GM19438 (cell line): Measurements from ENCODE around the gene DNAJC12.
"Not testable (repeated sequence)": the region's sequence is repeated elsewhere in the genome, so short reads cannot be mapped to it uniquely, and the experiment has no call there.

Experiments used
- ATAC-seq: cut with Tn5 transposase; IDR thresholded peaks from one replicate; pipeline ENCODE4 v1.9.1; 2021; ENCODE audit warnings: low read depth; ENCODE audit not compliant: unreplicated experiment

The DNAJC12 gene

DNA sequence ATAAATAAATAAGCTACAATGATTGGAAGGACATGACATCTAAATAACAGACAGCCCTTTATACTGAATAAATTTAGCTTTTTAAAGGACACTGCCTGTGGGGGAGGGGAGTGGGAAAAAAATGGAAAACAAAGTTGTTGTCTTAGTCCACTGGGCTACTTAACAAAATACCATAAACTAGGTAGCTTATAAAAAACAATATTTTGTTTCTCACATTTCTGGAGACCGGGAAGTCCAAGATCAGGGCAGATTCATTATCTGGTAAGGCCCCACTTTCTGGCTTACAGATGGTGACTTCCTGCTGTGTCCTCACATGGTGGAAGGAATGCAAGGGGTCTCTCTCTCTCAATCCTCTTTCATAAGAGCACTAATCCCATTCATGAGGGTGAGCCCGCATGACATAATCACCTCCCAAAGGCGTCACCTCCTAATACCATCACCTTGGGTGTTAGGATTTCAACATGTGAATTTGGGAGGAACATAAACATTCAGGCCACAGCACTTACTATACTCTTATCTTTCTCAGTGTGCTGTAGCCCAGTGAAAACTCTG is 43.0 kb downstream of the DNAJC12 start:
- no peak for ATAC-seq

DNA sequence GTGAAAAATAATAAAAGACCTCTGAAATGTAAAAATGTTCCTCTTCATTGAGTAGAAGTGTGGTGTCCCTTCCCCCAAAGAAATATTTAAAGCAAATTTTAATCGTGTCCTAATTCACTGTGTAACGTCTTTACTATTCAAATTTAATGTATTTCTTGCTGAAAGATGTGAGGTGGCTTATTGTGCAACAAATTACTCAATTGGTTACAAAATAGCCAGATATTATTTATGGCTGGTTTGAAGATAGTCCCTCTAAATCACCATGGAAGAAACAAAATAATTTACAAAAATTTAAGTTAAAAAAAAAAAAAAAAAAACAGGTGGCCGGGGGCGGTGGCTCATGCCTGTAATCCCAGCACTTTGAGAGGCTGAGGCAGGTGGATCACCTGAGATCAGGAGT is 43.7 kb downstream of the DNAJC12 start:
- no peak for ATAC-seq

DNA sequence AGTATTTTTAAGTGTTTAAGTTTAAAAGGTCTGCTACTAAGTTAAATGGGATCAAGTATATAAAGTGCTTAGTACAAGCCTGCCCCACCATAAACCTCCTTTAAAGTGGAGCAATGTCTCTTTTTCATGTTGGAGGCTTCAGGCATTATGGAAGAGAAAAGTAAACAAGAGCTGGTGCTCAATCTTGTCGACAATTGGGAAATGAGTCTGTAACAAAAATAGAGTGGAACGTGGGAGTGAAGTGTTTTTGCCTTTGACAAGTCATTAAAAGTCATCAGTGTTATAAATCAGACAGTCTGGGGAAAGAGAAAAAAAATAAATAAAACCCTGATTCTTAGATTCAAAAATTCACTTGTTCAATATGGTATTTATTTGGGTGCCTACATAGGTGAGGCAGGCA is 44.7 kb downstream of the DNAJC12 start:
- no peak for ATAC-seq

DNA sequence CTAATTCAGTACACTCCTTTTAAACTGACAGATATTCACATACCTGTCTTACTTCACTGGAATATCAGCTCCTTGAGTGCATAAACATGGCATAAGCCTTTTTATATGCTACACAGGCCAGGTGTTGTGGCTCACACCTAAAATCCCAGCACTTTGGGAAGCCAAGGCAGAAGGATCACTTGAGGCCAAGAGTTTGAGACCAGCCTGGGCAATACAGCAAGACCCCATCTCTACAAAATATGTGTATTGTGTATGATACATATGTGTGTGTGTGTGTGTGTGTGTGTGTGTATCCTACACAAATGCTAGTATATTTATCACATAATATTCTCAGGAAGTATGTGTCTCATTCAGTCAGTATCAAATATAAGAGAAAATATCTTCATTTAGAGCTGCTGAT is 45.3 kb downstream of the DNAJC12 start:
- no peak for ATAC-seq

DNA sequence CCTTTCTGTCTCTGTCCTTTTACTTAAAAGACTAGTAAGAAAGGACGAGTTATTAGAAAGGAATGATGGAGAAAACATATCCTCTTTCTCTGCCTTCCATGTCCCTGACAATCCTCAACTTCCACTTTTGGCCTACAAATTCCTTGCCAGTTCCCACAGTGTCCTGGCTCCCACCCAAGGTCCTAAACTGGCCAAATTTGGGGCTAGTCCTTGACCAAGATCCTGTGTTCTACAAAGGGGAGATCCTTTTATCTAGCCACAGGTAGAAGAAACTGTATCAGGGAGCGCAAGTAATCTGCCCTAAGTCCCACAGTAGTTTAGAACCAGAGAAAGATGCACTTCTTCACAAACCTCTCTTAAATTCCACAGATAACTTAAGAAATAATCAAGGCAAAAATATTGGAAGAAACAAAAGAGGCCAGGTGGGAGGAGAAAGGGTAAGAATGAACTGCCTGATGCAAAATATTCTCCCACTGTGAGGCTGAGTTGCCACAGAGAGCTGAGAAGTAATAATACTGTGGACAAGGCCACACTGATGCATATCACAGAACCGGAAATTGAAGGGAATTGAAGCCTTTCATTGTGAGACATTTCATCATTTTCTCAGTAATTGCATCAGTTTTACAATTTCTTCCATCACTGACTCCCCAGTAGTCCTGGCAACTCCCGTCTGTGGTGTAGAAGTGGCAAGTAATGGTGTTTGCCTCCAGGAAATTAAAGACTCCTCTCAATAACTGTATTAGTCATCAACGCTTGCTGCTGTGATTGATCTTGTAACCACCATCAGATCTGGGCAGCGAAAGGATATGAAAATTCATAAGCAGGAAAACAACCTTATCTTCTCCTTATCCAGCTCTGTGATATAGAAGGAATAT is 47.2 kb downstream of the DNAJC12 start:
- ATAC-seq: peak; percentile 49

DNA sequence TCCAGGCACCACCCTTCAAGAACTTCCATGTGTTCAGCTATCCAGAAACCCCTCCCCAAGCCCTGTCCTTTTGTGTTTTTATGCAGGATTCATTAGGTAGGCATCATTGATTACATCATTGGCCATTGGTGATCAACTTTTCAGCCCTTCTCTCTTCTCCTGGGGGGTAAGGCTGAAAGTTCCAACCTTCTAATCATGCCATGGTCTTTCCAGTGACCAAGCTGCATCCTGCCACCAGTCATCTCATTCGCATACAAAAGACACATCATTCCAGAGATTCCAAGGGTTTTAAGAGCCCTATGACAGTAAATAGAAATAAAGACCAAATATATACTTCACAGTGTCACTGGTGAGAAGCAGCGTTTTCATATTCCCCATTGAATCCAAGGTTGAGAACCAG is 48.2 kb downstream of the DNAJC12 start:
- ATAC-seq: no peak

DNA sequence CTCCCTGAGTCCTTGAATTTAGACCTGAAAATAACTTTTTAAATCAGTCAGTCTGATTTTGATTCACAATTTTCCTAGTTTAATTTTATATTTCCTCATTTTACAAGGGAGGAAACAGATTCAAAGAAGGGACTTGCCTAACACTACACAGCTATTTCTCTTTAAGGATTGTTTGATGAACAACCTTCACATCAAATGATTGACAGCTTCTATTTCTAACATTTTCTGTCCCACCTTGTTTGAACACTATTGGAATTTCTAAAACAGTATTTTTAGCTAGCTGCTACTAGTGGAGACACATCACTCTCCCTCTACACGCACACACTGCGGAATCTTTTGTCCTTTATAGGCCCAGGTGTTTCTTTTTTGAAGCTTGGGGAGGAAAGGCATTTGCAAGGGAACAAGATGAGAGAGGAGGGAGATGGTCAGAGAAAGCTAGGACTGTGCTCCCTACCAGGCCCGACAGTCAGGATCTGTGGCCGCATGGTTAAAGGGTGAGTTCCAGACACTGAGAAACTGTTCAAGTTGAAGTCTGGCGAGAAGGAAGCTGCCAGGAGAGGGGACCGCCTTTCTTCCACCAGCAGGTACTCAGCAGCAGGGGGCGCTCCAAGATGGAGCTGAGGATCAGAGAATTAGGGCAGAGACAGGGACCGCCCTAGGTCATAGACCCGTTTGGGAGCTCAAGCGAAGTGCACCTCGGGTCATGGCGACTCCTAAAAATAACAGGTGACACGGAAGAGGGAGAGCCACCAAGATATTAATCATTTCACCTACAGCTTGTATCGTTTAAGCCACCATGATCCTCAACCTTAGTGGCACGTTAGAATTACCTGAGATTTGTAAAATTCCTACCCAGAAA is 49.7 kb downstream of the DNAJC12 start:
- peak; percentile 67 for ATAC-seq

DNA sequence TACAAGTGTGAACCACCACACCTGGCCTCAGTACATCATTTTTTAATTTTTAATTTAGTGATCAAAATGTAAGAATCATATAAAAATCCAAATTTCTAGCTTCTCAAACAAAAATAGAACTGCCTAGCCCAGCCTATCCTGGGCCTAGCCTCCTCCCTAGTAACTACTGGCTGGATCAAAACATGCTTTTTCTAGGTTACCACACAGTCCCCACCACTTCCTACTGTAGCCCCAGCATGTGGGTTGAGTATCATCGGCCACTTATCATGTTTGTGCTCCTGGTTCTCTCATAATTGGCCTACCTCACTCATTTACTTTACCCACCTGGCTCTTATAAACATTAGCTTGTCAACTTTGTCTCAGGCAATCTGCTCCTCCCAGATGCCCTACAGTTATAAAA is 52.9 kb downstream of the DNAJC12 start:
- no peak for ATAC-seq

DNA sequence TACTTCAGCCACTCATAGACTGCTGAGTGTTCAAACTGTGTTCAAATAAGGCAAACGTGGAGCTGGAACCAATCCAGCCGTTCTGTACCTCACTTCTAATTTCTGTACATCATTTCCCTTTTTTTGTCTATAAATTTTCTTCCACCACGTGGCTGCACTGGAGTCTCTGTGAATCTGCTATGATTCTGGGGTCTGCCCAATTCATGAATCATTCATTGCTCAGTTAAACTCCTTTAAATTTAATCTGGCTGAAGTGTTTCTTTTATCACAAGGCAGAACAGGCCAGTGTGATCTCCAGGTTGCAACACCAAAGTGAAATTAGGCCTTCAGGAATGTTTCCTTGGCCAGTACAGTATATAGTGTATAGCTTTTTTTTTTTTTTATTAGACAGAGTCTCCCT is 53.5 kb downstream of the DNAJC12 start:
- ATAC-seq: no peak

DNA sequence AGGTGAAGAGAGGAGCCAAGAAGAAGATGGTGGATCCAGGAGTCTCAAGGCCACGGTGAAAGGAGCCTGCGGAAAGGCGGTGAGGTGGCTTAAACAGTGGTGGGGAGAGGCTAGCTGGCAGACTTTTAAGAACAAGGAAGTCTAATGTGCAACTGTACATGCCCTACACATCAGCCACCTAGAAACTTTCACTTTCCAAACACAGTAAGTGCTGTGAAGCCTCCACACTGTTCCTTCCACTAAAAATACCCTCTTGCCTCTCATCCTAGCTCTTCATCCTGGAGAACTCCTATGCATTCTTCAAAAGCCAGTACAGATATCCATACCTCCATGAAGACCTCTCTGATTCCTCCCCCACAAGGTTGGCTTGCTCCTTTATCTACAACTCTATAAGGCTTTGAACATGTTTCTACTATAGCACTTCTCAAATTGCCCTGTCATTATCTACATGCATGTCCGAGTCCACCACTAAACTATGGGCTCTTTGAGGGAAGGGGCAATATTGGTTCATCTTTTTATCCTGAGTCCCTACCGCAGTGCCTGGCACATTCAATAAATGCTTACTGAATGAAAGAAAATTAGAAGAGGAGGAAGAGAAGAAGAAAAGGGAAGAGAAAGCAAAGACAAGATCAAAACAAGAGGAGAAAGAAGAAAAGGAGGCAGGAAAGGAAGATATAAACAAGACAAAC is 54.2 kb downstream of the DNAJC12 start:
- ATAC-seq: no peak

DNA sequence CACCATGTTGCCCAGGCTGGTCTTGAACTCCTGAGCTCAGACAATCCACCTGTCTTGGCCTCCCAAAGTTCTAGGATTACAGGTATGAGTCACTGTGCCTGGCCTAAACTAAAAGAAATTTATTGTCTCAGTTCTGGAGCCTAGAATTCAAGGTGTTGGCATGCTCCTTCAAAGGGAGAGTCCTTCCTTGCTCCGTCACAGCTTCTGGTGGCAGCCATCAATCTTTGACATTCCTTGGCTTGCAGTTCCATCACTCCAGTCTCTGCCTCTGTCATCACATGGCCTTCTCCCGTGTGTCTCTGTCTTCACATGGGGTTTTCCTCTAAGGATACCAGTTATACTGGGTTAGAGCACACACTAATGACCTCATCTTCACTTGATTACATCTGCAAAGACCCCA is 55.5 kb downstream of the DNAJC12 start:
- ATAC-seq: no peak

DNA sequence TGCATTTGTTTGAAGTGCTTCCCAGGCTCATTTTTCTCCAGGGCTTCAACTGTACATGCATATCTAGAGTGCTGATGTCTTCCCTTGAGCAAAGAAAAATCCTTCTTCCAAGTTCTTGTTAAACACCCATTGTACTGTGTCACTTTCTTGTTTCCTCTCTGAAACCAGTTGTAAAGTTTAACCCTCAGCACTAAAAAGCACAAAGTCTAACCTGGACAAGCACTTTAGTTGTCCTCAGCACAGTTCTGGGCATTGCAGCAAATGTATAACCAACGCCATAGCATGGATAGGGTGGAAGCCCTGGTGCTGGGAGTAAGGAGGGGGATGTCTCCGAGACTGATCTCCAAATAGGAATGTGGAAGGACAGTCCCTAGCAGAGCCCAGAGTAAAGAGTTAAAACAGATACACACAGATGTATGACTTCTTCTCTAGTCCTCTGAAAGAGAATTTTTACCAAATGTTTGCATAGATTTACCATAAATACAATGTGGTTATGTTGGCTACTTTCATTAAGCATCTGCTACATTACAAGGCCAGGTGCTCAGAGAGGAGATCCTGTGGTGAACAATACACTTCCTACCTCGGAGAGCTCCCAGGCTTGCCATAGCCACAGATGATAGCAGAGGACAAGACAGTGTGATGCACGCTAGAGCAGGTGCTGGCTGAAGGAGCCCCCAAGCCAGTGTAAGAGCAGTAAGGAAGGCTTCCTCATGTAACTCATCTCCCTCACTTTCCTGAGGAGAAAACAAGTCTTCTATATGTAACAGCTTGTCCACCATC is 57.0 kb downstream of the DNAJC12 start:
- peak; percentile 87 for ATAC-seq

DNA sequence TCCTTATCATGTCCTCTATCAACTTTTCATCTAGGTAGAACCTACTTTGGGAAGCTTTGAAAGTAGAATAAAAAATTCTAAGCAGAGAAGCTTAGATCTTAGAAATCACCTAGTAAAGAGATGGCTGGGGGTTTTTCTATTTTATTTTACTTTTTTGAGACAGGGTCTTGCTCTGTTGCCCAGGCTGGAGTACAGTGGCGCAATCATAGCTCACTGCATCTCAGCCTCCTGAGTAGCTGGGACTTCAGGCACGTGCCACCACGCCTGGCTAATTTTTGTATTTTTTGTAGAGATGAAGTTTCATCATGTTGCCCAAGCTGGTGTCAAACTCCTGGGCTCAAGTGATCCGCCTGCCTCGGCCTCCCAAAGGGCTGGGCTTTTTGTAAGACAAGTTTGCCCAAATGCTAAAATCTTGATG is 57.8 kb downstream of the DNAJC12 start:
- ATAC-seq: not testable (repeated sequence)

DNA sequence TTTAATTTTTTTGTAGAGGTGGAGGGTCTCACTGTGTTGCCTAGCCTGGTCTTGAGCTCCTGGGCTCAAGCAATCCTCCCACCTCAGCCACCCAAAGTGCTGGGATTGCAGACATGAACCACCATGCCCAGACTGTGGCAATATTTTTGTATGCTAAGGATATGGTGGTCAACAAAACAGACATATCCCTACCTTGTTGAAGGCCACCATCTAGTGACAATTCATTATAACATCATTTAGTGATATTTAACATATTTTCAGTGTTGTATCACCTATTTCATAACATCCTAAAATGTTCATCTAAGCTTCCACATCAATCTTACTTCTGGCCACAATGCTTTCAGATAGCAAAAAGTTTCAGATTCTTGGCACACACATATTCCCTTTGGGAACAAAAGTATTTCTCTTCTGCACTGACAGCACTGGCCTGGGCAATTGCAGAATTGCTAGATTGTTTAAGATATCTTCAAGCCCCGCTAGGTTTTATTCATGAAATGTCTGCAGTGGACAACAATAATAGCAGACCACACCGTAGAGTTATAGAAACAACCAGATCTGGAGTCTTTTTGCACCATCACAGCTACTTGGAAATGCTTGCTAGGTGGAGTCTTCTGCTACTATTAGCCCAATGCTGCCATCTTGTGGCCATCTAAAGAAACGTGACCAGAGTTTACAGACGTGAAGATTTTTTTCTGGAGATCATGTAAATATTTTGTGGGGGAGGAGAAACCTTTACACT is 58.4 kb downstream of the DNAJC12 start:
- ATAC-seq: peak; percentile 20

DNA sequence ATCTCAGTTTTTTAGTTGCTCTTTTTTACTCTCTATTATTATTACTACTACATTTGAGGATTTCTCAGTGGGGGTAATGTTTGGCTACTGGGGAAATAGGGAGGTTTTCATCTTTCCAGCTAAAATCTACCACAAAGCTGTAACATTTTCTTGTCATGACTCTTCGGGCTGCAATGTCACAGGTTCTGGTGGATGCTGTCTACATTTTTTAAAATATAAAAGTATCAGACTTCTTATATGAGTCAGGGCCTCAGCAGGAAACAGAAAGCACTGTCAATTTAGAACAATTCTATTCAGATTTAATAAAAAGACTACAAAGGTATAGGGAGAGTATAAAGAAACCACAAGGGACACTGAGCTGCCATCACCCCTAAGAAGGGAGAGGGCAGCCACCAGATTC is 61.6 kb downstream of the DNAJC12 start:
- no peak for ATAC-seq

DNA sequence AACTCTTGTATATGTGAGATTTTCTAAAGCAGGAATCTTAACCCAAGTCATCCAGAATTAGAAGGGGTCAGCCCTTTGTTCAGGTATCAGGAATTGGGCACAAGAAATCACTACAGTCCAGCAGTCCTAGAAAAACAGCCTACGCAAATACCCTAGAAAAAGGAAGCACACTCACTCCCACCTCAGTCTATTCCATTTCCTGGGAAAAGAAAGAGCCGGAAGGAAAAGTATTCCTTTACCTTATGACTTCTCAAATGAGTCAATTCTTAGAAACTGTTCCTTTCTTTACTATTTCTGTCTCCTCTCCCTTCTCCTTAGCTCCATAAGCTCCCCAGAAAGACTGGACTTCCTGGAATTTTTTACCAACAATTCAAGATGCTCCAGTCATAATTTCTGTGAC is 62.7 kb downstream of the DNAJC12 start:
- ATAC-seq: no peak

DNA sequence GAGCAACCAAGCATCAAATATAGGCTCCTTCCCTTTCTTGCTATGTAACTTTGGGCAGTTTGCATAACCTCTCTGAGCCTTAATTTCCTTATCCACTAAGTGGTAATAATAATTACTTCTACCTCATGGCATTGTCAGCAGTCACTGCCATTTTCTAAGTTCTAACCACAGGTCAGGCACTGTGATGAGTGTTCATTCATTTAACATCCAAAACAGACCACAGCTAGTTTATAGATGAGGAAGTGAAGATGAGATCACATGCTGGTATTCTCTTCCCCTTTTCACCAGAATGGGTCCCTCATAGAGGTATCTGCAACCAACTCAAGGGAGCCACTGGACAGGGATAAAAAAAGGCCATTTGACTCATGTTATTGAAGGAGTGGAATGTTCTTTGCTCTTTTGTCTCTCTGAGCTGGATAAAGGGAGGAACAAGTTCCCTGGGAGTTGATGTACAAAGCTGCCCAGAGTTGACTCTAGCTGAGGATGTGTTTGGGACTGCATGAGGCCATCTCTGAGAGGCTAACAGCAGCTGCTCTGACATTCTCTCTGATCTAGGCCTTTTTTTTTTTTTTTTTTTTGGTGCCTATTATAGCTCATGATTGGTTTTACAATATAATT is 65.0 kb downstream of the DNAJC12 start:
- ATAC-seq: peak; percentile 91

DNA sequence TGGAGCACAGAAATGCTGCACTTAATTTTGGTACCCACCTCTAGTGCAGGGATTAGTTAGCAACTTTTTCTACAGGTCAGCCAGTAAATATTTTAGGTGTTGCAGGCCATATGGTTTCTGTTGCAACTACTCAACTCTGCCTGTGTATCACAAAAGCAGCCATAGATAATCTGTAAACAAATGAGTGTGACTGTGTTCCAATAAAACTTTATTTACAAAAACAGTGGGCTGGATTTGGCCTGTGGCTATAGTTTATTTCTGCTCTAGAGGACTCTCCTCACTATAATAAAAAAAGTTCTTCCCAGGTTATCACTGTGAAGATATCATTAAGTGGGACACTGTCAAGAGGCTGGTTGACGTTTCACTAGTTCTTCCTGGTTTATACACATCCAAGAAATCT is 65.8 kb downstream of the DNAJC12 start:
- ATAC-seq: no peak

DNA sequence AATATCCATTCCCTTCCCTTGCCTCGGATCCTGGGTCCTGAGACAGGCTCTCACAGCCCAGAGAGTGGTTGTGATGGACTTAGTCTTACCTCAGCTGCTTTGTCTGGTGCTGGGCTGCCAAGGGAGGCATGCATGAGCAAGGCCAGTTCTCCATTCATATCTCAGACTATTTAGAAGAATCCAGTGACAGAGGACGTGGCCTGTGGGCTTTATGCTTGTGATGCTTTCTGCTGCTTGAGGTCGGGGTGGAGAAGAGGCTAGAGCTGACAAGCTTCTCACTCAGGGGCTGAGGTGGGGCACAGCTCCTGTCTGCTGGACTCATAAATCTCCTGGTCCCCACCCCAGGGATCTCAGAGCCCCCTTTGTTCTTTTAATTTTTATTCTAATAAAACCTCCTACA is 66.8 kb downstream of the DNAJC12 start:
- peak; percentile 11 for ATAC-seq
